Stimulated activated CD4-positive, alpha-beta T cell treated with anti-CD3 and anti-CD28 coated beads, TNF-alpha, amount 100 ng/mL, for 24 hours (primary cell): ENCODE results near the gene PACSIN1.

Source experiments
- DNase-seq, 3 experiments: peaks; one replicate each; pipeline ENCODE4 v3.0.0-alpha.2; 2020; ENCODE audit warnings: low read depth in 3 of 3

PACSIN1 gene

GRCh38 chr6:34465531-34466241, at the start of gene PACSIN1:
Gene PACSIN1 (plus strand): TSS chr6:34466076. CDS start chr6:34526306, 60,230 bp downstream.
- peak in 1 of 3 experiments; percentile 16 for DNase-seq

GRCh38 chr6:34416877-34417371, 49.0 kb upstream of the PACSIN1 start:
- no peak for DNase-seq

GRCh38 chr6:34418367-34418766, 47.5 kb upstream of the PACSIN1 start:
- no peak for DNase-seq

DNA sequence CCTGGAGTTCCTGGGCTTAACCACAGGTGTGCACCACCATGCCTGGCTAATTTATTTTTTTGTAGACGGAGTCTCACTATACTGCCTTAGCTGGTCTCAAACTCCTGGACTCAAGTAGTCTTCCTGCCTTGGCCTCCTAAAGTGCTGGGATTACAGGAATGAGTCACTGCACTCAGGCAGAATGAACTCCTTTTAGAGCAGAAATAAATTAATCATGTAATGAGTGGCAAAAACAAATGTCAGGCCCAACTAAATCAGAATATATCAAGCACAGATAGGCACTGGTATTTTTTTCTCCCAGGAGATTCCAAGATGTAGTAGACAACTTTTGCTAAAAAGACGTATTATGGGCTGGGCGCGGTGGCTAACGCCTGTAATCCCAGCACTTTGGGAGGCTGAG, 42.6 kb upstream of the PACSIN1 start:
- DNase-seq, result no peak

GRCh38 chr6:34424200-34425131, 41.4 kb upstream of the PACSIN1 start:
- no peak for DNase-seq

- DNase-seq, result no peak
Measured at GRCh38 chr6:34425132-34425497, 40.8 kb upstream of the PACSIN1 start.

- peak; percentile 82 to 92 (median 85) for DNase-seq
Measured at GRCh38 chr6:34425498-34426410, 40.1 kb upstream of the PACSIN1 start, which contains the start of gene RPS10. Gene RPS10 (minus strand): TSS chr6:34426069. CDS start chr6:34425221, 848 bp downstream.

GRCh38 chr6:34435916-34436315, 30.0 kb upstream of the PACSIN1 start:
- no peak for DNase-seq

DNA sequence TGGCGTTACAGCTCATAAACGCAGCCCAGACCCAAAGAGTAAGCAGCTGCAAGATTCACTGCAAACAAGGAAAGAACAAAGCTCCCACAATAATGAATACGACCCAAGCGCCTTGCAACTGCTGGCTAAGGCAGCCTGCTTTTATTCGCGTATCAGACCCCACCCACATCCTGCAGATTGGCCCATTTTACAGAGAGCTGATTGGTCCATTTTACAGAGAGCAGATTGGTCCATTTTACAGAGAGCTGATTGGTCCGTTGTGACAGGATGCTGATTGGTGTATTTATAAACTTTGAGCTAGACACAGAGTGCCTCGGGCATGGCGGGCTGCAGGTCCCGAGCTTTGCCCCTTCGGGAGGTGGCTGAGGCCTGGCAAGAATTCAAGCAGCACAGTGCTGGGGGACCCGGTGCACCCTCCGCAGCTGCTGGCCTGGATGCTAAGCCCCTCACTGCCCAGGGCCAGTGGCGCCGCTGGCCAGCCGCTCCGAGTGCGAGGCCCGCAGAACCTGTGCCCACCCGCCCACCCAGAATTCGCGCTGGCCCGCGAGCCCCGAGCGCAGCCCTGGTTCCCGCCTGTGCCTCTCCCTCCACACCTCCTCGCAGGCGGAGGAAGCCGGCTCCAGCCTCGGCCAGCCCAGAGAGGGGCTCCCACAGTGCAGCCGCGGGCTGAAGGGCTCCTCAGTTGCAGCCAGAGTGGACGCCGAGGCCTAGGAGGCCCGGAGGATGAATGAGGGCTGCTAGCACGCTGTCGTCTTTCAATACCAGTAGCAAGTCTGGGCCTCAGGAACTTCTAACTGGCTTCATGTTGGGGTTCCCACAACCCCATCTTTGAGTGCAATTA, 28.9 kb upstream of the PACSIN1 start:
- no peak for DNase-seq

GRCh38 chr6:34437644-34437970, 28.3 kb upstream of the PACSIN1 start:
- DNase-seq, result no peak

GRCh38 chr6:34438705-34439104, 27.2 kb upstream of the PACSIN1 start:
- DNase-seq, result no peak

DNA sequence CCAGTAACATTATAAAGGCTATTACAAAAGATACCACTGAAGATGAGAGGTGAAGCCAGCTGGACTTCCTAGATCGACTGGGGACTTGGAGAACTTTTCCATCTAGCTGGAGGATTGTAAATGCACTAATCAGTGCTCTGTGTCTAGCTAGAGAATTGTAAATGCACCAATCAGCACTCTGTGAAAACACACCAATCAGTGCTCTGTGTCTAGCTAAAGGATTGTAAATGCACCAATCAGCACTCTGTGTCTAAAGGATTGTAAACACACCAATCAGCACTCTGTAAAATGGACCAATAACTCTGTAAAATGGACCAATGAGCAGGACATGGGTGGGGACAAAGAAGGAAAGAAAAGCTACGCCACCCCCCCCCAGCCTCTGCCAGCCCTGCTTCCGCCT, 26.4 kb upstream of the PACSIN1 start:
- DNase-seq, result no peak

- no peak for DNase-seq
Measured at GRCh38 chr6:34441526-34441925, 24.4 kb upstream of the PACSIN1 start.

GRCh38 chr6:34445313-34445860, 20.5 kb upstream of the PACSIN1 start:
- no peak for DNase-seq

DNA sequence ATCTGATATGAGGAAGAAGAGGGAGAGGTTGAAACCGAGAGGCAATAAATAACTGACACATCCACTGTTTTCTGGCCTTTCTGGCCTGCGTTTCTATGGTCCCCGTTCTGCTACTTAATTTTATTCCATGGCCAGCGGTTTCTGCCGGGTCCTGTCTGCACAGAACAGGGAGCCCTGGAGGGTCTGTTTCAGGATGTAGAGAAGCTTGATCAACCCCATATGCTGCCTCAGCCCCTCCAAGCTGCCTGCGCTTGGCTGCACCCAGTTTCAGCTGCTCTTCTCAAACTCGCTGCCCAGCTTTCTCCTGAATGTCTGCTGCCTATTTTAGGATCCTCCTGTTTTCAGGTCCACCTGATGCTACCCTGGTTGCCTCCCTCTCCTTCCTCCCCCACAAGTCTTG, 18.5 kb upstream of the PACSIN1 start:
- no peak for DNase-seq

DNA sequence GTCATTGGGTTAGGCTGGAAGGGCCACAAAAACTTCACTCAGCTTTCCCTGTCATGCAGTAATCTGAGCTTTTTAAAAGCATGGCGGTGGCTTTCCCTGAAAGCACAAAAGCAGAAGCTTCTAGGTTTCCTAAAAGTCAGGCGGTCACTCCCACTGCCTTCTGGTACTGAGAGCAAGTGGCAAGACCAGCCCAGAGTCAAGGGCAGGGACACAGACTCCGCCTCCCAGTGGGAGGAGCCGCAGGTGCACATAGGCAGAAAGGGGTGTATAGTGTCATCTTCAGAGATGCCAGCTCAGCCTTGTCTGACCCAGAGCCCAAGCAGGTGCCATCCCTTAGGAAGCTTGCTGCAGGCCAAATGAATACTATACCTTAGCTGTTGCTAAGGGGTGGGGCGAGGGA, 18.0 kb upstream of the PACSIN1 start:
- DNase-seq, result no peak

DNA sequence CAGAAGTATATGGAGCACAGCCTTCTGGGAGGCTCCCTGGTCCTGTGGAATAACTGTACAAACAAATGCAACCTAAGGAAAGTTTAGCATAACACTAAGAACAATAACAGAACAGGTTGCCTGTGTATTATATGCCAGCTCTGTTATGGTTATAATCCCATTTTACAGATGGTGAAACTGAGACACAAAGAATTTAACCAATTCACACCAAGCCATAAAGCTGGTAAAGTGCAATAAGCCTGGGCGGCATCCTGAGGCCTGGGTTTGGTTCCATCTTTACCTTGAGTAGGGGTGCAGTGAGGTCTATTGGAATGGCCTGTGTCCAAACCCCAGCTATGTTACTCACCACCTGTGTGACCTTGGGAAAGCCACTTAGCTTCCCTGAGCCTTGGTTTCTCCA, 14.7 kb upstream of the PACSIN1 start:
- no peak for DNase-seq

DNA sequence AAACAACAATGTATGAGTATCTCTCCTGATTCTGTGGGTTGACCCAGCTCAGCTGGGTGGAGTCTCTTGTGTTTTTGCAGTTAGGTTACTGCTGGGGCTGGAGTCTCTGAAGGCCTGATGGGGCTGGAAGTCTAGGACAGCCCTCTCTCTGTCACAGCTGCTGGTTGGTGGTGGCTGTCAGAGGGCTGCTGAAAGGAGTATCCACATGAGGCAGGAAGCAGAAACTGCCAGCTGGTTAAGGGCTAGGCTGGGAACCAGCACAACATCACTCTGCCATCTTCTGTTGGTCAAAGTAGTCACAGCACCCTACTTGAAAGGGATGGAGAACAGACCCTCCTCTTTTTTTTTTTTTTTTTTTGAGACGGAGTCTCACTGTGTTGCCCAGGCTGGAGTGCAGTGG, 10.0 kb upstream of the PACSIN1 start:
- DNase-seq, result no peak

DNA sequence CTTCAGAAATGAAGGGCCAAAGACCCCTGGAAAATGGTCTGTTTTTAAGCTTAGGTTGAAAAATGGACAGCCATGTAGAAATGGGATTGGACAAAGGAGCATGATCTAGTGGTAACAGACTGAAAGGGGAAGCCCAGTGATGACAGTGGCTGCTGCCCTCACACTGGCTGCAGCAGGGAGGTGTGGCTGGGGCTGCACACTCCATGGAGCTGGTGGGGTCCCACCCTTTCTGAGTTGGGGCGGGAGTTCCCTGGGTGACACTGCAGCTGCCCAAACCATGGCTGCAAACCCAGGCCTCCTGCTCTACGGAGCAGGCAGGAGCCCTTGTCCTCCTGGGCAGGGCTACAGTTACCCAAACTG, 8.5 kb upstream of the PACSIN1 start:
- DNase-seq, result no peak
